GM12875 (cell line): Measurements from ENCODE around the gene PIGW.
"Not testable (repeated sequence)": the region's sequence is repeated elsewhere in the genome, so short reads cannot be mapped to it uniquely, and the experiment has no call there.

Experiments
- H3K4me3 ChIP-seq: one replicate; pipeline ENCODE4 v1.5.1; 2011; ENCODE audit warnings: low read depth, low read length, control low read depth
- CTCF ChIP-seq: IDR thresholded peaks from 2 replicates; pipeline ENCODE4 v1.5.1; 2011; ENCODE audit warnings: low read depth, mild to moderate bottlenecking, control low read depth, inconsistent platforms, low read length, moderate library complexity, borderline replicate concordance; ENCODE audit not compliant: insufficient read depth

Gene PIGW

GRCh38 chr17:36501963-36502362, 32.8 kb upstream of the PIGW start:
- TF ChIP-seq CTCF: no peak
- no peak overlapping the region for H3K4me3 ChIP-seq

GRCh38 chr17:36503456-36504155, 31.2 kb upstream of the PIGW start:
- no peak for TF ChIP-seq CTCF

DNA sequence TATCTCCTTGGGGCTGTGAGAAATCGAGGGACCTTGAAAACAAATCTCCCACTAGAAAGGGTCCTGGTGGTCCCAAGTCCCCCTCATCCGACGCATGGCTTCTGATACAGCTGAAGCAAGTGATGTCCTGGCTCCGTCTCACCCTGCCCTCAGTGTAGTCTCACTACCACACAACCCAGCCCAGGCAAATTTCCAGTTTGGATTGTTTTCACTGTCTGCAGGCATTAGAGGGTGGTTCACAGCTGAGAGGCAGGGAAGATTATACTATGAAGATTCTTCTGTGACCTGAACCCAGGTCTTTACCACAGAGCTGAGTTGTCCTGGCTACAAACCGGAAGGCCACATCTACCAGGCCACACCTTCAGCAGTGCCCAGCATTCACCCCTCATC, 30.6 kb upstream of the PIGW start:
- no peak overlapping the region for H3K4me3 ChIP-seq
- no peak for TF ChIP-seq CTCF

More at GRCh38 chr17:36503456-36504155, 31.2 kb upstream of the PIGW start:
- H3K4me3 ChIP-seq: no peak overlapping the region

DNA sequence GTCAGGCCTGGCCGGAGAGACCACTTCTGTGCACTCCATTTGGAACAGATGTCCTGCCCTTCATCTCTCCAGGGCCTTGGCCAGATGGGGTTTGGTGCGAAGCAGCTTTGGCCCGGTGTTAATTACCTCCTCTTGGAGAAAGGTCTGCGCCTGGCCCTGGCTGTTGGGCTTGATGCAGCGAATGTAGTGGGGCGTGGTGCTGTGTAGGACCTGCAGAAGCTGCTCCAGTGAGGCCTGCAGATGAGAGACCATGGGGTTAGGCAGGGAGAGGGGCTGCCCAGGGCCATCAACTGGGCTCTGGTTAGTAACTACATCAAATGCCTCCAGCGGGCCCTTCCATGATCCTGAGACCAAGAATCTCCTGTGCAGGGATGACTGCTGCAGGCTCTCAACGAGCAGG, 29.6 kb upstream of the PIGW start:
- TF ChIP-seq CTCF: no peak
- no peak overlapping the region for H3K4me3 ChIP-seq

- H3K4me3 ChIP-seq: no peak overlapping the region
- no peak for TF ChIP-seq CTCF
Measured at GRCh38 chr17:36506249-36506826, 28.4 kb upstream of the PIGW start.

- TF ChIP-seq CTCF: no peak
- H3K4me3 ChIP-seq: no peak overlapping the region
Measured at GRCh38 chr17:36506831-36507230, 28.0 kb upstream of the PIGW start.

GRCh38 chr17:36507266-36507665, 27.5 kb upstream of the PIGW start:
- no peak for TF ChIP-seq CTCF

DNA sequence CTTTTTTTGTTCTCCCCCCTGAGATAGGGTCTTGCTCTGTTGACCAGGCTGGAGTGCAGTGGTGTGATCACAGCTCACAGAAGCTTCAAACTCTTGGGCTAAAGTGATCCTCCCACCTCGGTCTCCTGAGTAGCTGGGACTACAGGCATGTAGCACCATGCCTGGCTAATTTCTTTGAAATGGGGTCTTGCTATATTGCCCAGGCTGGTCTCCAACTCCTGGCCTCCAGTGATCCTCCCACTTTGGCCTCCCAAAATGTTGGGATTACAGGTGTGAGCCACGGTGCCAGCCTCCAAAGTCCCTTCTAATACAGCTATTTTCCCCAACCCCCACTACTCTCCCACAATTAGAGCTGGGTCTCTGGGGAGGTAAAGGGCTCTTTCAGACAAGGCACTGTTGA, 26.3 kb upstream of the PIGW start:
- not testable (repeated sequence) for H3K4me3 ChIP-seq

More at GRCh38 chr17:36507266-36507665, 27.5 kb upstream of the PIGW start:
- no peak overlapping the region for H3K4me3 ChIP-seq
